Cardiac fibroblast (primary cell): Measurements from ENCODE around the gene LRFN5.

ENCODE experiments used
- DNase-seq, 2 donors: peaks; one replicate each; pipeline versions ENCODE4 v3.0.0 to v3.0.0-alpha.2; 2010; ENCODE audit warnings: low read depth in 2 of 2
- H3K4me3 ChIP-seq, 2 donors: replicated peaks in 1 of 2; 1 replicate in 1 of 2; 2 replicates in 1 of 2; pipeline ENCODE4 v1.5.1; 2011; ENCODE audit warnings: low read depth in 2 of 2, low read length in 2 of 2, mild to moderate bottlenecking in 2 of 2, moderate library complexity in 1 of 2
- CTCF ChIP-seq: IDR thresholded peaks from one replicate; pipeline ENCODE4 v1.5.1; 2011; ENCODE audit warnings: low read depth, mild to moderate bottlenecking, low read length, inconsistent platforms

Gene LRFN5

GRCh38 chr14:41609704-41610183 lies 3.1 kb downstream of the LRFN5 start:
- H3K4me3 ChIP-seq, result peak overlapping the region in 1 of 2 donors; percentile 46
- DNase-seq, result peak; percentile 7 to 79
- no peak for TF ChIP-seq CTCF

GRCh38 chr14:41615011-41615595 lies 8.4 kb downstream of the LRFN5 start:
- DNase-seq, result no peak
- no peak overlapping the region for H3K4me3 ChIP-seq

GRCh38 chr14:41623736-41624135 lies 17.1 kb downstream of the LRFN5 start:
- no peak for TF ChIP-seq CTCF
- H3K4me3 ChIP-seq, result no peak overlapping the region
- no peak for DNase-seq

More at GRCh38 chr14:41615011-41615595, 8.4 kb downstream of the LRFN5 start:
- TF ChIP-seq CTCF, result no peak

DNA sequence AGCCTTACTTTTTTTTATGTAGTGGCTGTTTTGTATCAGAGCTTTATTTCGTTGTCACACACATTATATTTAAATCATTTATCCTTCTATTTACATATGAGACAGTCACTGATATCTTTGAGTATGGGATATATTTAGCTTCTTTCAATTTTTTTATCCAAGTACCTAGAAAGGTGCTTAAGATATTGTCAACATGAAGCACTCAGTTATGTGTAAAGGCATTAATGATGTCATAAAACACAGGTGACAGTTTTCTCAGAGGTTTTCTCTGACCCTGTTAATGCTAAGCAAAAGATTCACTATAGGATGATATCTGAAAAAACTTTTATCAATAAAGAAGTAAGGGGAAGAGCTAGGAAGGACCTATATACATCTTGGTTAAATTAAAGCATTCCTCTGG lies 23.2 kb downstream of the LRFN5 start:
- DNase-seq, result no peak
- TF ChIP-seq CTCF, result no peak
- H3K4me3 ChIP-seq, result no peak overlapping the region

- DNase-seq, result no peak
- no peak for TF ChIP-seq CTCF
- H3K4me3 ChIP-seq, result no peak overlapping the region
Measured at GRCh38 chr14:41634286-41634685, 27.6 kb downstream of the LRFN5 start.

DNA sequence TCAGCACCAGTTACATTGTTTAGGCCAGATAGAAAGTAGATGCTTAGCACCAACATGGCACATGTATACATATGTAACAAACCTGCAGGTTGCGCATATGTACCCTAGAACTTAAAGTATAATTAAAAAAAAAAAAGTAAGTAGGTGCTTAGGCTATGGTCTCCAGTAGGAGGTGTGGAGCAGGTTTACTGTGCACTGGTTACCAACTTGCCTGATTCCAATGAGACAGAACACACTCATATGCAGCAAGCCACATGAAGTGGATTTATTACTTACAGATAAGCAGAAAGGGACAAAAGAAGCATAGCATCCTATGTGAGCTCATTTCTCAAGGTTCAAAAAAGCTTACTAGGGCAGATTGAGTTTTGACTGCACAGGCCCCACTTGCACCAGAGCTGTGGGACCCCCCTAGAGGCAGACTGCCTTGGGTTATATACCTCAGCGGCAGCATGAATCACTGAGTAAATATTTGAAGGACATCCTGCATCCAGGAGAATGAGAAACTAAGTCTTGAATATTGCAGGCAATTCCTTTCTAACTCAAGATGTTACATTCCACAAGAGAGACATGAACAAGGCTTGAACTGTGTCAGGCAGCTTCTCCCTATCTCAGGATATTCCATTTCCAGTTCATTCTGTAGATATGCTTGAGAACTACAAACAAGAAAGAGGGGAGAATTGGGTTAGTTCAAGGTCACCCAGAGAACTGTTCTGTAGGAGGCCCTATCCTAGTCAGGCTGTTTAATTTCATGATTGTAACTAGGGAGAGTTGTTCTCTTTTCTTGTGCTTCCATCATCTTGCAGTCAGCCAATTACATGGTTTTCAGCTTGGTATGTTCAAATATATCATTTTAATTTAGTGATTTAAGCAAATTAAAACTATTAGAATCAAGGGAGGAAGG lies 30.1 kb downstream of the LRFN5 start:
- no peak for TF ChIP-seq CTCF
- H3K4me3 ChIP-seq, result no peak overlapping the region
- no peak for DNase-seq
